Nephron progenitor cell (in vitro differentiated cells): ENCODE data around the gene RCSD1.

ENCODE experiments used
- DNase-seq: peaks from one replicate; pipeline ENCODE4 v3.0.0; 2021
- H3K27ac Mint-ChIP-seq: 2 replicates; pipeline ENCODE4 v1.8.0; 2021; ENCODE audit warnings: mild to moderate bottlenecking, moderate library complexity, mixed read lengths
- H3K27me3 Mint-ChIP-seq: 2 replicates; pipeline ENCODE4 v1.8.0; 2021; ENCODE audit warnings: mild to moderate bottlenecking, low read depth, mixed read lengths; ENCODE audit not compliant: poor library complexity
- H3K36me3 Mint-ChIP-seq: 2 replicates; pipeline ENCODE4 v1.8.0; 2021; ENCODE audit warnings: low read depth, mixed read lengths
- H3K4me1 Mint-ChIP-seq: 2 replicates; pipeline ENCODE4 v1.8.0; 2021; ENCODE audit warnings: mixed read lengths
- H3K4me3 Mint-ChIP-seq: 2 replicates; pipeline ENCODE4 v1.8.0; 2021; ENCODE audit warnings: mild to moderate bottlenecking, moderate library complexity, mixed read lengths
- H3K9me3 Mint-ChIP-seq: 2 replicates; pipeline ENCODE4 v1.8.0; 2021; ENCODE audit warnings: mild to moderate bottlenecking, moderate library complexity, mixed read lengths
- TF ChIP-seq, protein P1 (sequence below): fragments of 200-600 bp; sonication (generic); IDR thresholded peaks from 2 replicates; pipeline ENCODE4 v1.5.0; 2021; ENCODE audit warnings: antibody characterized with exemption

RCSD1 gene

DNA sequence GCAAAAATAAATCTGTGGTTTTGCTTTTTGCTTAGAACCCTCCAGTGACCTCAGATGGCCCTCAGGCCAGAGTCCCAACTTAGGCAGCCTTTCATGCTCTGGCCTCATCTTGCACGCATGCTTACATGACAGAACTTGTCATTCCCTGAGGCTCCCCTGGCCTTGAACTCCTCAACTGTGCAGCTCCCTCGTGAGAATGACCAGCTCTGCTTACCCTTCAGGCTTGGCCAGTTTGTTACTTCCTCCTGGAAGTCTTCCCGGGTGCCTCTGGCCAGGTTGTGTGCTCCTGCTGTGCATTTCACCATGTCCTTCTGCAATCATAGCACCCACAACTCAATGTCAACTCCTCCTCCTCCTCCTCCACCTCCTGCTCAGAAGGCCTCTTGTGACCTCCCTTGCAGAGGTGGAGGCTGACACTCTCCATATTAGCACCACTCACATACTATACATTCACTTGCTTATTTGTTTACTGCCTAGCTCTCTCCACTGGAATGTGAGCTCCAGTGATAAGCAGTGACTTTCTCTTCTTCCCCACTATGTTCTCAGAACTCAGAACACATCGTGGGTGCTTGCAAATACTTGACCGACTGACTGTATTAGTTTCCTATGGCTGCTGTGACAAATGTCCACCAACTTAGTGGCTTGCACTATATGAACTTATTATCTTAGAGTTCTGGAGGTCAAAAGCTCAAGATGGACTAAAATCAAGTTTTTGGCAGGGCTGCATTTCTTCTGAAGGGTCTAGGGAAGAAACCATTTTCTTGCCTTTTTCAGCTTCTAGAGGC, 41.9 kb downstream of the RCSD1 start:
- no peak for DNase-seq
- no peaks in the 10 kb centered on the region for H3K9me3 Mint-ChIP-seq
- TF ChIP-seq, protein P1, sequence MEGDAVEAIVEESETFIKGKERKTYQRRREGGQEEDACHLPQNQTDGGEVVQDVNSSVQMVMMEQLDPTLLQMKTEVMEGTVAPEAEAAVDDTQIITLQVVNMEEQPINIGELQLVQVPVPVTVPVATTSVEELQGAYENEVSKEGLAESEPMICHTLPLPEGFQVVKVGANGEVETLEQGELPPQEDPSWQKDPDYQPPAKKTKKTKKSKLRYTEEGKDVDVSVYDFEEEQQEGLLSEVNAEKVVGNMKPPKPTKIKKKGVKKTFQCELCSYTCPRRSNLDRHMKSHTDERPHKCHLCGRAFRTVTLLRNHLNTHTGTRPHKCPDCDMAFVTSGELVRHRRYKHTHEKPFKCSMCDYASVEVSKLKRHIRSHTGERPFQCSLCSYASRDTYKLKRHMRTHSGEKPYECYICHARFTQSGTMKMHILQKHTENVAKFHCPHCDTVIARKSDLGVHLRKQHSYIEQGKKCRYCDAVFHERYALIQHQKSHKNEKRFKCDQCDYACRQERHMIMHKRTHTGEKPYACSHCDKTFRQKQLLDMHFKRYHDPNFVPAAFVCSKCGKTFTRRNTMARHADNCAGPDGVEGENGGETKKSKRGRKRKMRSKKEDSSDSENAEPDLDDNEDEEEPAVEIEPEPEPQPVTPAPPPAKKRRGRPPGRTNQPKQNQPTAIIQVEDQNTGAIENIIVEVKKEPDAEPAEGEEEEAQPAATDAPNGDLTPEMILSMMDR: no peak
- H3K4me1 Mint-ChIP-seq: peaks cover 35% of the 10 kb centered on the region
- H3K27ac Mint-ChIP-seq: no peak overlapping the region
- no peak overlapping the region for H3K4me3 Mint-ChIP-seq
- H3K36me3 Mint-ChIP-seq: no peaks in the 10 kb centered on the region
- peaks cover 8% of the 10 kb centered on the region for H3K27me3 Mint-ChIP-seq

DNA sequence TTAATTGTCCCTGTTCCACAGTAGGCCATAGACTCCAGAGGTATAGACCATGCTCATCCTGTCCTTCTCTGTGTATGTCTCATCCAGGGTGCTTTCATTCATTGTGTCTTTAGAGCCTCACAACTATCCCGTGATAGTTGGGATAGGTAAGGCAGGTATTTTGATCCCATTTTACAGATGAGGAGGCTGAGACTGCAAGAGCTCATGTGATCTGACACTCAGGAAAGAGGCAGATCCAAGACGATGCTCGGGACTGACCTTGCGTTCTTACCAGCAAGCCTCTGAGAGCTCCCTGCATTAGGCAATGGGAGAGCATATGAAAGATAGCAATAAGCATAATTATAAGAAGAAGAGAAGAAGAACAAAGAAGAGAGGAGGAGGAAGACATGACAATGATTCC, 42.8 kb downstream of the RCSD1 start:
- Mint-ChIP-seq H3K4me3 (no peak overlapping the region), H3K4me1 (peaks cover 35% of the 10 kb centered on the region), H3K36me3 (no peaks in the 10 kb centered on the region), H3K9me3 (no peaks in the 10 kb centered on the region), H3K27me3 (peaks cover 8% of the 10 kb centered on the region), H3K27ac (no peak overlapping the region)
- DNase-seq: no peak
- TF ChIP-seq, protein P1: no peak

DNA sequence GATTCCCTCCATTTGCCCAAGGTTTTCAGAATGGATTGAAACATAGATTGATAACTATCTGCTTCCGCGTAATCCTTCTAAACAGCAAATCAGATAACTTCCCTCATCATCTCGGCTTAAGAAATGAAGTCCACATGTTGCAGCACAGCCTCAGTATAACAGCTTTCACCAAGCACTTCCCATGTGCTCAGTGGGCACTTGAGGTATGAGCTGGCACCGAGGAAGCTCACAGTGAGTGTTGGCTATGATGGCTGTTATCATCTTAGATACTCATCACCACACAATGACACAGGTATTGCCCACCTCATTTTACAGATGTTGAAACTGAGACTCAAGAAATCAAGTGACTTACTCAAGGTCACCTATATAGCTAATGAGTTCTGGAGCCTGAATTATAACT, 43.2 kb downstream of the RCSD1 start:
- TF ChIP-seq, protein P1: no peak
- no peak for DNase-seq
- H3K4me3 Mint-ChIP-seq: no peak overlapping the region
- H3K27me3 Mint-ChIP-seq: peaks cover 8% of the 10 kb centered on the region
- H3K9me3 Mint-ChIP-seq: no peaks in the 10 kb centered on the region
- peaks cover 35% of the 10 kb centered on the region for H3K4me1 Mint-ChIP-seq
- no peak overlapping the region for H3K27ac Mint-ChIP-seq
- no peaks in the 10 kb centered on the region for H3K36me3 Mint-ChIP-seq

DNA sequence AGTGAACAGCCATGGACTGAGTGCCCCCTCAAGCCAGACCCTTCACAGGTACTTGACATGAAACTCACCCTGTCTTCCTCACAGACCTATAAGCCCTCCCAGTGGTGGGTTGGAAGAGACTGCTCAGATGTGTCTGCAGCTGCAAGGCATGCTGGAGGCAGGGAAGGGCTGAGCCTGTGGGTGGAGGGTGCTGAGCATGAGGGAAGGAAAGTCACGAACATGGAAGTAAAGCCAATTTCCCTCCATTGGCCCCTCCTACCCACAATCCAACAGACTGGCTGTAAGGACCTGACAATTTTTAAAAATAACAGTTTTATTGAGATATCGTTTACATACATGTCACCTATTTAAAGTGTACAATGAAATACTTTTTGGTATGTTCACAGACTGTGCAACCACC, 44.1 kb downstream of the RCSD1 start:
- H3K4me3 Mint-ChIP-seq: no peak overlapping the region
- peaks cover 30% of the 10 kb centered on the region for H3K4me1 Mint-ChIP-seq
- TF ChIP-seq, protein P1: no peak
- peaks cover 8% of the 10 kb centered on the region for H3K27me3 Mint-ChIP-seq
- H3K36me3 Mint-ChIP-seq: no peaks in the 10 kb centered on the region
- DNase-seq: no peak
- no peaks in the 10 kb centered on the region for H3K9me3 Mint-ChIP-seq
- no peak overlapping the region for H3K27ac Mint-ChIP-seq

DNA sequence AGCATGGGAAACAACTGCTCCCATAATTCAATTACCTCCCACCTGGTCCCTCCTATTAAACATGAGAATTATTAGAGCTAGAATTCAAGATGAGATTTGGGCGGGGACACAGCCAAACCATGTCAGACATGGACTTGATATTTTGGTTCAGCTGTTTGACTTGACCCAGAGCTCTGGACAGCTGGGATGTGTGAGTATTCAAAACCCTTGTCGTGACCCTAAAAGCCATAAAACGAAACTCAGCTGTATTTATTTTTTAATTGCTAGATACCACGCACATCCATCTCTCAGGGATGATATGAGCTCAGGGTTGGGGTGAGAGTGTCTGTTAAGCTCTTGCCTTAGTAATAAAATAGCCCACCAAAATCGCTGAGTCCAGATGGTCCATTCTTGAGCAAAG, 45.4 kb downstream of the RCSD1 start:
- H3K4me1 Mint-ChIP-seq: peaks cover 18% of the 10 kb centered on the region
- no peak overlapping the region for H3K4me3 Mint-ChIP-seq
- no peaks in the 10 kb centered on the region for H3K9me3 Mint-ChIP-seq
- DNase-seq: no peak
- peaks cover 8% of the 10 kb centered on the region for H3K27me3 Mint-ChIP-seq
- no peak overlapping the region for H3K27ac Mint-ChIP-seq
- TF ChIP-seq, protein P1: no peak
- H3K36me3 Mint-ChIP-seq: no peaks in the 10 kb centered on the region
